ENCODE data around the gene NRCAM.

NRCAM gene

GRCh38 chr7:108492742-108493141 lies 36.5 kb upstream of the NRCAM start:
- no peak for TF ChIP-seq CTCF (IDR thresholded peaks at IDR 0.05; ENCODE audit: low read depth, low read length)
- H3K27ac ChIP-seq = no peak overlapping the region
- H3K4me3 ChIP-seq (ENCODE audit: low read depth, low read length) = no peak overlapping the region
- peaks cover 14% of the 10 kb centered on the region for H3K36me3 ChIP-seq
- DNase-seq = no peak
- H3K27me3 ChIP-seq (ENCODE audit: insufficient read depth, low read depth, severe bottlenecking) = no peaks in the 10 kb centered on the region
- no peaks in the 10 kb centered on the region for H3K9me3 ChIP-seq (ENCODE audit: severe bottlenecking)

GRCh38 chr7:108488768-108489538 lies 32.7 kb upstream of the NRCAM start:
- Histone ChIP-seq H3K9me3 (ENCODE audit: severe bottlenecking) (no peaks in the 10 kb centered on the region), H3K4me3 (ENCODE audit: low read depth, low read length) (no peak overlapping the region), H3K27me3 (ENCODE audit: insufficient read depth, low read depth, severe bottlenecking) (no peaks in the 10 kb centered on the region), H3K36me3 (peaks cover 10% of the 10 kb centered on the region), H3K27ac (no peak overlapping the region)
- DNase-seq = no peak
- no peak for TF ChIP-seq CTCF (IDR thresholded peaks at IDR 0.05; ENCODE audit: low read depth, low read length)

GRCh38 chr7:108487646-108488045 lies 31.4 kb upstream of the NRCAM start:
- Histone ChIP-seq H3K36me3 (peaks cover 10% of the 10 kb centered on the region), H3K9me3 (ENCODE audit: severe bottlenecking) (no peaks in the 10 kb centered on the region), H3K27ac (no peak overlapping the region), H3K4me3 (ENCODE audit: low read depth, low read length) (no peak overlapping the region), H3K27me3 (ENCODE audit: insufficient read depth, low read depth, severe bottlenecking) (no peaks in the 10 kb centered on the region)
- no peak for TF ChIP-seq CTCF (IDR thresholded peaks at IDR 0.05; ENCODE audit: low read depth, low read length)
- no peak for DNase-seq

- no peak for TF ChIP-seq CTCF (IDR thresholded peaks at IDR 0.05; ENCODE audit: low read depth, low read length)
- DNase-seq = no peak
- Histone ChIP-seq H3K9me3 (ENCODE audit: severe bottlenecking) (no peaks in the 10 kb centered on the region), H3K27ac (no peak overlapping the region), H3K27me3 (ENCODE audit: insufficient read depth, low read depth, severe bottlenecking) (no peaks in the 10 kb centered on the region), H3K36me3 (peaks cover 10% of the 10 kb centered on the region), H3K4me3 (ENCODE audit: low read depth, low read length) (no peak overlapping the region)
Measured at GRCh38 chr7:108486291-108486966, 30.2 kb upstream of the NRCAM start.

- DNase-seq = no peak
- H3K27ac ChIP-seq = no peak overlapping the region
- TF ChIP-seq CTCF (IDR thresholded peaks at IDR 0.05; ENCODE audit: low read depth, low read length) = no peak
- no peaks in the 10 kb centered on the region for H3K9me3 ChIP-seq (ENCODE audit: severe bottlenecking)
- peaks cover 10% of the 10 kb centered on the region for H3K36me3 ChIP-seq
- no peak overlapping the region for H3K4me3 ChIP-seq (ENCODE audit: low read depth, low read length)
- no peaks in the 10 kb centered on the region for H3K27me3 ChIP-seq (ENCODE audit: insufficient read depth, low read depth, severe bottlenecking)
Measured at GRCh38 chr7:108484137-108484536, 27.9 kb upstream of the NRCAM start.

All from WERI-Rb-1 (cell line).